OCI-LY3 (cell line): ENCODE measurements around the gene PPP1R9A.

Experiments
- CTCF ChIP-seq: fragments of 200-600, 300-600 bp; sonication (generic); IDR thresholded peaks from 2 replicates; pipeline ENCODE4 v1.5.1; 2014; ENCODE audit warnings: antibody characterized with exemption, low read length, low read depth
- EZH2phosphoT487 ChIP-seq: fragments of 200-600 bp; shearing (Covaris generic); IDR thresholded peaks from 2 replicates; pipeline ENCODE4 v1.6.1; 2018; ENCODE audit warnings: antibody characterized with exemption, mixed run types, low read depth

GRCh38 chr7:95319570-95319969 lies 412.2 kb downstream of the PPP1R9A start:
- TF ChIP-seq CTCF (no peak), EZH2phosphoT487 (no peak)
